PFSK-1 (cell line): Measurements from ENCODE around the gene TEX29.

Source experiments
- FOXP2 ChIP-seq: optimal IDR thresholded peaks from 2 replicates; pipeline ENCODE3; 2011; ENCODE audit warnings: borderline replicate concordance, control low read depth, inconsistent platforms; ENCODE audit not compliant: insufficient read depth; ENCODE audit errors: extremely low read length, extremely low read depth
- POLR2AphosphoS5 ChIP-seq: IDR thresholded peaks from 2 replicates; pipeline ENCODE4 v1.6.1; 2012; ENCODE audit warnings: low read depth, mild to moderate bottlenecking, control low read depth, low read length, moderate library complexity
- SIN3A ChIP-seq: IDR thresholded peaks from 2 replicates; pipeline ENCODE4 v1.6.1; 2012; ENCODE audit warnings: mild to moderate bottlenecking, low read length, moderate library complexity, borderline replicate concordance; ENCODE audit not compliant: insufficient read depth
- TAF1 ChIP-seq: IDR thresholded peaks from 2 replicates; pipeline ENCODE4 v1.6.1; 2012; ENCODE audit warnings: low read length, control low read depth, borderline replicate concordance; ENCODE audit not compliant: insufficient read depth
- TF ChIP-seq, protein P1 (sequence below), 2 experiments: IDR thresholded peaks; 2 replicates each; pipeline versions ENCODE4 v1.6.1 to v1.8.0; 2011 to 2012; ENCODE audit warnings: low read depth in 2 of 2, low read length in 2 of 2, control low read depth in 1 of 2, inconsistent platforms in 1 of 2, mild to moderate bottlenecking in 1 of 2, moderate library complexity in 1 of 2; ENCODE audit not compliant: insufficient read depth in 1 of 2

TEX29 gene

GRCh38 chr13:111326981-111327642 lies 6.7 kb downstream of the TEX29 start:
- TF ChIP-seq, protein P1, sequence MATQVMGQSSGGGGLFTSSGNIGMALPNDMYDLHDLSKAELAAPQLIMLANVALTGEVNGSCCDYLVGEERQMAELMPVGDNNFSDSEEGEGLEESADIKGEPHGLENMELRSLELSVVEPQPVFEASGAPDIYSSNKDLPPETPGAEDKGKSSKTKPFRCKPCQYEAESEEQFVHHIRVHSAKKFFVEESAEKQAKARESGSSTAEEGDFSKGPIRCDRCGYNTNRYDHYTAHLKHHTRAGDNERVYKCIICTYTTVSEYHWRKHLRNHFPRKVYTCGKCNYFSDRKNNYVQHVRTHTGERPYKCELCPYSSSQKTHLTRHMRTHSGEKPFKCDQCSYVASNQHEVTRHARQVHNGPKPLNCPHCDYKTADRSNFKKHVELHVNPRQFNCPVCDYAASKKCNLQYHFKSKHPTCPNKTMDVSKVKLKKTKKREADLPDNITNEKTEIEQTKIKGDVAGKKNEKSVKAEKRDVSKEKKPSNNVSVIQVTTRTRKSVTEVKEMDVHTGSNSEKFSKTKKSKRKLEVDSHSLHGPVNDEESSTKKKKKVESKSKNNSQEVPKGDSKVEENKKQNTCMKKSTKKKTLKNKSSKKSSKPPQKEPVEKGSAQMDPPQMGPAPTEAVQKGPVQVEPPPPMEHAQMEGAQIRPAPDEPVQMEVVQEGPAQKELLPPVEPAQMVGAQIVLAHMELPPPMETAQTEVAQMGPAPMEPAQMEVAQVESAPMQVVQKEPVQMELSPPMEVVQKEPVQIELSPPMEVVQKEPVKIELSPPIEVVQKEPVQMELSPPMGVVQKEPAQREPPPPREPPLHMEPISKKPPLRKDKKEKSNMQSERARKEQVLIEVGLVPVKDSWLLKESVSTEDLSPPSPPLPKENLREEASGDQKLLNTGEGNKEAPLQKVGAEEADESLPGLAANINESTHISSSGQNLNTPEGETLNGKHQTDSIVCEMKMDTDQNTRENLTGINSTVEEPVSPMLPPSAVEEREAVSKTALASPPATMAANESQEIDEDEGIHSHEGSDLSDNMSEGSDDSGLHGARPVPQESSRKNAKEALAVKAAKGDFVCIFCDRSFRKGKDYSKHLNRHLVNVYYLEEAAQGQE (IDR thresholded peaks at IDR 0.05; ENCODE audit: insufficient read depth in 1 of 2, low read depth in 2 of 2, low read length in 2 of 2) = no peak
- TF ChIP-seq TAF1 (no peak), FOXP2 (no peak), SIN3A (no peak), POLR2AphosphoS5 (no peak)

DNA sequence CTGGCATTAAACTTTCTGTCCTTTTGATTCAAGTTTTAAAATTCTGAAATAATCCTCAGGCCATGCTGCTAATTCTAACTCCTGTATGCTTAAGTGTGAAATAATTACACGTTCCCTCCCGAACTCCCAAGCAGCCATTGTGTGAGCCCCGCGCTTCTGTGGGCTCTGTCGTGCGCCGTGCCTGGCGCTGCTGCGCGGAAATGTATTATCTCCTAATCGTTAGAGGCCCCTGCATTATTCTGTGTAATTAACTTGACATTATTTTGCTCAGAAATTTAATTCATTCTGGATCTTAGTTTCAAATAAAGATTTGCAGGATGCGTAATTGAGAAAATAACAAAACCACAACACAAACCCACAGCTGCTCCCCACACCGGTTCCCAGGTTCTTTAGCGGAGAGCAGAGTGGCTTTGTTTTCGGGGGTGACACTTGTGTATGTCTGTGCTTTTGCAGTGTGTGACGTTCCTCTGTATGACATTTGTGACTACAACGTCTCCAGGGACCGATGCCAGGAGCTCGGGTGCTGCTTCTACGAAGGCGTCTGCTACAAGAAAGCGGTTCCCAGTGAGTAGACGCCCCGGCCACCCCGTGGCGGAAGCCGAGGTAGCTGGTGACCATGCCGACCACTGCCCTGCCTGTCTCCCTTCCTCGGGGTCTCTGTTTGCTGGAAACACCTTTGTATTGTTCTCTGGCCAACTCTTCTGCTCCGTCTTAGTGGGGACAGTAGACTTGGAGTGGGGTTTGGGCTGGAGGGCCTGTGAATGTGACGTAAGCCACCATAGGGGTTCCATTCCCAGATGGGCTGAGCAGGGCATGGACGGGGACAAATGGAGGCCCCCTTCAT lies 7.5 kb downstream of the TEX29 start:
- TF ChIP-seq, protein P1 (IDR thresholded peaks at IDR 0.05; ENCODE audit: insufficient read depth in 1 of 2, low read depth in 2 of 2, low read length in 2 of 2) = no peak
- TF ChIP-seq POLR2AphosphoS5 (no peak), SIN3A (no peak), FOXP2 (no peak), TAF1 (no peak)

DNA sequence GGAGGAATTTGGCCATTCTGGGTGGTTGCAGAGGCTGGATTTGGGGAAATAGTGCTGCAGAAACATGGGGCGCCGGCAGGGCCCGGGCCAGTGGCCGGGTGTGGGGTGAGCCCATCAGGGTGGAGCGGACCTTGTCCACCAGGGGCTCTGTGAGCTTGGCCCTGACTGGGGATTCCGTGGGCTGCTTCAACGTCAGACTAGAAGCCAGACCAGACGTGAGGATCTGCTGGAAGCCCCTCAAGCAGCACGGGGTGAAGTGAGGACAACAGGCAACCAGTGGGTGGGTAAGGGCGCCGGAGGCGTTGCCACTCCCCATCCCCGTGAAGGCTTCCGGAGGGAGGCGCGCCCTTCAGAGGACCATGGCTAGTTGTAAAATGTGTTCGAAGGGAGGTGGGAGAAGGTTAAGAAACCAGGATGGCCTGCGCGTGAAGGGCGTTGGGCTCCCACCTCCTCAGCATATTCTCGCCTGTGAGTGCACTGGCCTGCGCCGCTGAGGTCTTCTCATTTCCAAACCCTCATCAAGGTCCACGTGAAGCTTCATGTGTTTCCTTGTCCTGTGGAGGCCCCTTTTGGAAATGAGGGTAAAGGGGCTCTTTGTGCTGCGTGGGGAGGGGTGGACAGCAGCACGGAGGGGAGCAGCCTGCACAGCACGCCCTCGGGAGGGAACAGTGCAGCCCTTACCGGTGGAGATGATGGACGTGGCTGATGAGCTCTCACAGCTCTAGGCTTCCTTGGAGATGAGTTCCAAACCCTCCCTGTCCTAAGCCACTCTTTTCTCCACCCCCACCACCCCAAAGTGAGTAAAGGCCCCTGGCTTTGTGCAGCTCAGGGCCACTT lies 8.3 kb downstream of the TEX29 start:
- TF ChIP-seq, protein P1 (IDR thresholded peaks at IDR 0.05; ENCODE audit: insufficient read depth in 1 of 2, low read depth in 2 of 2, low read length in 2 of 2) = no peak
- no peak for TF ChIP-seq FOXP2
- TF ChIP-seq SIN3A = no peak
- no peak for TF ChIP-seq TAF1
- TF ChIP-seq POLR2AphosphoS5 = no peak

DNA sequence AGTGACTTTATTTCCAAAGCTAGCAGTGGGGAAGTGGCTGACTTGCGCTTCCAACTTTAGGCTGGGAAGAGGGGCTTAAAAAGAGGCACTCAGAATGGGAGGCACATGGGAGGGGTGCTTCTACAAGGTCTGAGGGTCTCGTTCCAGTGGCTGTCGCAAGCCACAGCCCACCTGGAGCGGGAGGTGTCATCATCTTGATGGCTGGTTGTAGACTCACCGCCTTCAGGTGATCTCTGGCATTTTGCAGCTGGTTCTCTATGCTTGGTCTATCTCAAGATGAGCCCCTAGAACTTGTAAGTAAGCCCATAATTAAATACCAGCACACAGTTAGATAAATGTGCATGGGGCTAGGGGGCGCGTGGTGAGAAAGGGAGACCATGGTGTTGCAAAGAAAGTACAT lies 9.2 kb downstream of the TEX29 start:
- TF ChIP-seq POLR2AphosphoS5 = no peak
- TF ChIP-seq, protein P1 (IDR thresholded peaks at IDR 0.05; ENCODE audit: insufficient read depth in 1 of 2, low read depth in 2 of 2, low read length in 2 of 2) = no peak
- no peak for TF ChIP-seq TAF1
- TF ChIP-seq SIN3A = no peak
